PC-9 (cell line): Measurements from ENCODE around the gene RGN.
"Not testable (repeated sequence)": the region's sequence is repeated elsewhere in the genome, so short reads cannot be mapped to it uniquely, and the experiment has no call there.

Experiments
- EZH2 ChIP-seq: fragments of 200-600 bp; sonication (generic); IDR thresholded peaks from 2 replicates; pipeline ENCODE4 v1.8.0; 2017; ENCODE audit warnings: antibody characterized with exemption, low read depth
- TF ChIP-seq, protein P1 (sequence below): fragments of 200-600 bp; sonication (generic); conservative IDR thresholded peaks from 2 replicates; pipeline ENCODE4 v1.6.1; 2017; ENCODE audit warnings: mixed run types, antibody characterized with exemption, mild to moderate bottlenecking, moderate library complexity

DNA sequence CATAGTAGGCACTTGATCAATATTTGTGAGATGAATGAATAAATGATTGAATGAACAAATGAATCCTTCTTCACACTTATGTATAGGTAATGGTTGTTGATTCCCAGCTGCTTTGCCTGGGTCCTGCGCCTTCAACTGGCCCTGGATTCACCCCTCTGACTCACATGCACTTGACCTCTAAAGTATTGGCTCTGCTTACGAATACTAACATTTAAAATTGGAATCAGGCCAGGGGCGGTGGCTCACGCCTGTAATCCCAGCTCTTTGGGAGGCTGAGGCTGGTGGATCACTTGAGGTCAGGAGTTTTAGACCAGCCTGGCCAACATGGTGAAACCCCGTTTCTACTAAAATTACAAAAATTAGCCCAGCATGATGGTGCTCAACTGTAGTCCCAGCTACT, 57.4 kb downstream of the RGN start:
- TF ChIP-seq, protein P1, sequence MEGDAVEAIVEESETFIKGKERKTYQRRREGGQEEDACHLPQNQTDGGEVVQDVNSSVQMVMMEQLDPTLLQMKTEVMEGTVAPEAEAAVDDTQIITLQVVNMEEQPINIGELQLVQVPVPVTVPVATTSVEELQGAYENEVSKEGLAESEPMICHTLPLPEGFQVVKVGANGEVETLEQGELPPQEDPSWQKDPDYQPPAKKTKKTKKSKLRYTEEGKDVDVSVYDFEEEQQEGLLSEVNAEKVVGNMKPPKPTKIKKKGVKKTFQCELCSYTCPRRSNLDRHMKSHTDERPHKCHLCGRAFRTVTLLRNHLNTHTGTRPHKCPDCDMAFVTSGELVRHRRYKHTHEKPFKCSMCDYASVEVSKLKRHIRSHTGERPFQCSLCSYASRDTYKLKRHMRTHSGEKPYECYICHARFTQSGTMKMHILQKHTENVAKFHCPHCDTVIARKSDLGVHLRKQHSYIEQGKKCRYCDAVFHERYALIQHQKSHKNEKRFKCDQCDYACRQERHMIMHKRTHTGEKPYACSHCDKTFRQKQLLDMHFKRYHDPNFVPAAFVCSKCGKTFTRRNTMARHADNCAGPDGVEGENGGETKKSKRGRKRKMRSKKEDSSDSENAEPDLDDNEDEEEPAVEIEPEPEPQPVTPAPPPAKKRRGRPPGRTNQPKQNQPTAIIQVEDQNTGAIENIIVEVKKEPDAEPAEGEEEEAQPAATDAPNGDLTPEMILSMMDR, result not testable (repeated sequence)
- not testable (repeated sequence) for TF ChIP-seq EZH2
